Loucy (cell line): ENCODE data around the gene CFAP97D2.

Experiments
- H2AFZ ChIP-seq: fragments of 200-600 bp; sonication (generic); 2 replicates; pipeline ENCODE4 v1.6.0; 2016; ENCODE audit warnings: antibody characterized with exemption, mild to moderate bottlenecking, low read length, moderate library complexity
- H3F3A ChIP-seq: fragments of 200-600 bp; 2 replicates; pipeline ENCODE4 v1.6.0; 2016; ENCODE audit warnings: antibody characterized with exemption, low read depth, mild to moderate bottlenecking
- H3K27me3 ChIP-seq: fragments of 200-600 bp; sonication (generic); 2 replicates; pipeline ENCODE4 v1.6.1; 2014; ENCODE audit warnings: low read length, mild to moderate bottlenecking; ENCODE audit not compliant: insufficient read depth, poor library complexity, severe bottlenecking
- H3K36me3 ChIP-seq: fragments of 200-600 bp; sonication (generic); 2 replicates; pipeline ENCODE4 v1.6.1; 2016; ENCODE audit warnings: low read length; ENCODE audit not compliant: insufficient read depth
- H3K4me1 ChIP-seq: fragments of 200-600 bp; sonication (generic); 2 replicates; pipeline ENCODE4 v1.5.1; 2014; ENCODE audit warnings: low read length, mild to moderate bottlenecking; ENCODE audit not compliant: insufficient read depth, poor library complexity, severe bottlenecking
- H3K4me2 ChIP-seq: fragments of 200-600 bp; sonication (generic); 2 replicates; pipeline ENCODE4 v1.6.0; 2014; ENCODE audit warnings: antibody characterized with exemption, low read length, low read depth, mild to moderate bottlenecking; ENCODE audit not compliant: poor library complexity, severe bottlenecking
- H3K4me3 ChIP-seq: fragments of 200-600 bp; sonication (generic); 2 replicates; pipeline ENCODE4 v1.5.1; 2014; ENCODE audit warnings: low read length, mild to moderate bottlenecking, mixed read lengths; ENCODE audit not compliant: poor library complexity, severe bottlenecking
- H3K79me2 ChIP-seq: fragments of 200-600 bp; sonication (generic); 2 replicates; pipeline ENCODE4 v1.6.1; 2014; ENCODE audit warnings: low read length; ENCODE audit not compliant: insufficient read depth
- H3K9ac ChIP-seq: fragments of 200-600 bp; sonication (generic); 2 replicates; pipeline ENCODE4 v1.6.0; 2014; ENCODE audit warnings: mild to moderate bottlenecking, low read depth, low read length, moderate library complexity; ENCODE audit not compliant: poor library complexity, severe bottlenecking
- H3K9me2 ChIP-seq: fragments of 200-600 bp; sonication (generic); replicated peaks from 2 replicates; pipeline ENCODE4 v1.6.1; 2016; ENCODE audit warnings: low read depth, low read length, mixed read lengths
- H3K9me3 ChIP-seq: fragments of 200-600 bp; sonication (generic); 2 replicates; pipeline ENCODE4 v1.6.1; 2014; ENCODE audit warnings: mild to moderate bottlenecking, antibody characterized with exemption, low read length, low read depth; ENCODE audit not compliant: insufficient read depth
- H4K20me1 ChIP-seq: fragments of 200-600 bp; sonication (generic); 2 replicates; pipeline ENCODE4 v1.6.0; 2014; ENCODE audit warnings: antibody characterized with exemption, low read length, mild to moderate bottlenecking; ENCODE audit not compliant: insufficient read depth, poor library complexity, severe bottlenecking
- CTCF ChIP-seq: fragments of 200-600 bp; sonication (generic); conservative IDR thresholded peaks from 2 replicates; pipeline ENCODE4 v1.5.1; 2014; ENCODE audit warnings: mild to moderate bottlenecking, antibody characterized with exemption, low read length
- EZH2phosphoT487 ChIP-seq: fragments of 200-600 bp; IDR thresholded peaks from 2 replicates; pipeline ENCODE4 v1.6.1; 2018; ENCODE audit warnings: antibody characterized with exemption, mild to moderate bottlenecking, moderate library complexity, borderline replicate concordance

The CFAP97D2 gene

GRCh38 chr13:114264886-114265611 is 86.0 kb downstream of the CFAP97D2 start:
- Histone ChIP-seq H3K36me3 (peaks cover 62% of the 10 kb centered on the region; the same call in 1 of the 2 replicates), H3K4me3 (no peak overlapping the region), H3F3A (peaks cover 8% of the 10 kb centered on the region), H2AFZ (no peak overlapping the region), H4K20me1 (peaks cover 7% of the 10 kb centered on the region), H3K27me3 (no peaks in the 10 kb centered on the region), H3K4me1 (peaks cover 65% of the 10 kb centered on the region), H3K9me2 (no peaks in the 10 kb centered on the region), H3K9me3 (no peaks in the 10 kb centered on the region), H3K4me2 (no peak overlapping the region), H3K79me2 (no peaks in the 10 kb centered on the region), H3K9ac (no peak overlapping the region)
- TF ChIP-seq CTCF (no peak), EZH2phosphoT487 (no peak)

GRCh38 chr13:114266241-114266640 is 87.2 kb downstream of the CFAP97D2 start:
- H2AFZ ChIP-seq = no peak overlapping the region
- no peaks in the 10 kb centered on the region for H3K27me3 ChIP-seq
- H3K9ac ChIP-seq = no peak overlapping the region
- H3K9me2 ChIP-seq = no peaks in the 10 kb centered on the region
- TF ChIP-seq CTCF (no peak), EZH2phosphoT487 (no peak)
- H3K4me2 ChIP-seq = no peak overlapping the region
- H4K20me1 ChIP-seq = peaks cover 7% of the 10 kb centered on the region
- no peaks in the 10 kb centered on the region for H3K79me2 ChIP-seq
- H3K36me3 ChIP-seq = peaks cover 54% of the 10 kb centered on the region; the same call in 1 of the 2 replicates
- no peaks in the 10 kb centered on the region for H3K9me3 ChIP-seq
- H3F3A ChIP-seq = peaks cover 8% of the 10 kb centered on the region
- peaks cover 54% of the 10 kb centered on the region for H3K4me1 ChIP-seq
- H3K4me3 ChIP-seq = no peak overlapping the region

GRCh38 chr13:114268344-114269280 is 89.6 kb downstream of the CFAP97D2 start:
- no peaks in the 10 kb centered on the region for H3K27me3 ChIP-seq
- no peaks in the 10 kb centered on the region for H3K9me3 ChIP-seq
- H3K36me3 ChIP-seq = peaks cover 54% of the 10 kb centered on the region; the same call in 1 of the 2 replicates
- no peak overlapping the region for H3K9ac ChIP-seq
- H2AFZ ChIP-seq = no peak overlapping the region
- H3K4me1 ChIP-seq = peaks cover 30% of the 10 kb centered on the region
- H4K20me1 ChIP-seq = no peaks in the 10 kb centered on the region
- no peaks in the 10 kb centered on the region for H3F3A ChIP-seq
- no peak overlapping the region for H3K4me3 ChIP-seq
- TF ChIP-seq CTCF (no peak), EZH2phosphoT487 (no peak)
- H3K79me2 ChIP-seq = no peaks in the 10 kb centered on the region
- no peaks in the 10 kb centered on the region for H3K9me2 ChIP-seq
- no peak overlapping the region for H3K4me2 ChIP-seq
